HepG2 (cell line): ENCODE measurements around the gene NLRX1. TPM values are rescaled to one million over a fixed set of nuclear protein-coding genes. Genes with fewer than 3 reads are reported as not detected.
"Not testable (repeated sequence)": the region's sequence is repeated elsewhere in the genome, so short reads cannot be mapped to it uniquely, and the experiment has no call there.

Source experiments
- ATAC-seq: fragments of 200-7000 bp; cut with Tn5 transposase; 3 replicates; pipeline ENCODE4 v1.9.1; 2020; ENCODE audit warnings: mild to moderate bottlenecking, moderate library complexity
- BruUV-seq: library from RNA; stranded (reverse); fragments of 400-500 nt; replicated peaks from 2 replicates; lab custom pipeline; 2021; lab: Mats Ljungman, UMichigan
- CTCF ChIA-PET: fragments of 300-600 bp; formaldehyde crosslinking; extraction: SDS; loops from one replicate; lab custom pipeline; 2021; ENCODE audit warnings: low total read pairs, inconsistent platforms, low intra/inter-chr PET ratio; lab: Yijun Ruan, JAX
- POLR2A ChIA-PET: fragments of 350-600 bp; sonication (Branson Sonifier 250); formaldehyde crosslinking; loops from one replicate; lab custom pipeline; 2020; ENCODE audit warnings: antibody characterized with exemption, inconsistent platforms; lab: Yijun Ruan, JAX
- DNase-seq: peaks from one replicate; pipeline ENCODE4 v3.0.0-alpha.2; 2015; ENCODE audit warnings: low spot score
- FAIRE-seq: peaks from 3 replicates; lab custom pipeline; 2011; peaks lifted over from hg19 to GRCh38; lab: Jason Lieb, UNC
- H2AFZ ChIP-seq: one replicate; pipeline ENCODE4 v1.6.1; 2011; ENCODE audit warnings: low read length, inconsistent platforms
- H3K27ac ChIP-seq: fragments of 300-600 bp; 3 replicates; pipeline ENCODE4 v1.8.0; 2011; ENCODE audit warnings: mixed run types, mild to moderate bottlenecking, mixed read lengths, low read length, inconsistent platforms; ENCODE audit not compliant: insufficient read depth; ENCODE audit errors: extremely low read length
- H3K27me3 ChIP-seq, 2 experiments: fragments of 200-600 bp in 1 of 2; 2 replicates in 1 of 2; 3 replicates in 1 of 2; pipeline versions ENCODE4 v1.6.0 to v1.8.0; 2011; ENCODE audit warnings: low read length in 2 of 2, mild to moderate bottlenecking in 2 of 2, moderate library complexity in 2 of 2, inconsistent platforms in 1 of 2; ENCODE audit not compliant: insufficient read depth in 2 of 2, control insufficient read depth in 1 of 2
- H3K36me3 ChIP-seq, 2 experiments: fragments of 200-600 bp in 1 of 2; replicated peaks in 1 of 2; 2 replicates in 1 of 2; 3 replicates in 1 of 2; pipeline versions ENCODE4 v1.5.1 to v1.8.0; 2011; ENCODE audit warnings: low read length in 2 of 2, inconsistent platforms in 1 of 2; ENCODE audit not compliant: insufficient read depth in 2 of 2, control insufficient read depth in 1 of 2
- H3K4me1 ChIP-seq: 2 replicates; pipeline ENCODE4 v1.5.1; 2012; ENCODE audit warnings: low read length, inconsistent platforms; ENCODE audit not compliant: insufficient read depth
- H3K4me2 ChIP-seq: 2 replicates; pipeline ENCODE4 v1.6.0; 2011; ENCODE audit warnings: low read depth, low read length, inconsistent platforms
- H3K4me3 ChIP-seq, 3 experiments: fragments of 200-600 bp in 1 of 3; sonication (generic), shearing (Covaris generic) in 1 of 3; replicated peaks in 1 of 3; 2 replicates each; pipeline ENCODE4 v1.5.1; 2011 to 2016; ENCODE audit warnings: low read length in 3 of 3, inconsistent platforms in 2 of 3, low read depth in 2 of 3, mild to moderate bottlenecking in 2 of 3, control low read depth in 1 of 3, mixed read lengths in 1 of 3; ENCODE audit not compliant: insufficient read depth in 1 of 3
- H3K79me2 ChIP-seq: one replicate; pipeline ENCODE4 v1.6.1; 2011; ENCODE audit warnings: low read length, inconsistent platforms; ENCODE audit not compliant: insufficient read depth
- H3K9ac ChIP-seq: 2 replicates; pipeline ENCODE4 v1.6.0; 2011; ENCODE audit warnings: mild to moderate bottlenecking, low read depth, low read length, inconsistent platforms; ENCODE audit not compliant: insufficient read depth
- H3K9me3 ChIP-seq: 2 replicates; pipeline ENCODE4 v1.5.1; 2012; ENCODE audit warnings: mild to moderate bottlenecking, low read length
- H4K20me1 ChIP-seq: 2 replicates; pipeline ENCODE4 v1.6.0; 2011; ENCODE audit warnings: inconsistent platforms, mild to moderate bottlenecking, low read length, moderate library complexity; ENCODE audit not compliant: insufficient read depth
- FOSL2 ChIP-seq: sonication (generic); formaldehyde crosslinking; IDR thresholded peaks from 2 replicates; pipeline ENCODE4 v1.4.0; 2020; ENCODE audit warnings: missing genetic modification reagents
- FOXA1 ChIP-seq, 2 experiments: fragments of 450-650 bp in 1 of 2; sonication (generic) in 1 of 2; formaldehyde crosslinking in 1 of 2; IDR thresholded peaks; 2 replicates each; pipeline versions ENCODE4 v1.4.0 to v1.6.1; 2016 to 2020; ENCODE audit warnings: missing genetic modification reagents in 1 of 2
- FOXP1 ChIP-seq, 2 experiments: fragments of 450-650 bp in 1 of 2; IDR thresholded peaks; 2 replicates each; pipeline ENCODE4 v1.6.1; 2017 to 2018; ENCODE audit warnings: antibody characterized with exemption in 1 of 2
- HMG20A ChIP-seq: IDR thresholded peaks from 2 replicates; pipeline ENCODE4 v1.6.1; 2016; ENCODE audit warnings: borderline replicate concordance
- HNF4A ChIP-seq: sonication (generic); formaldehyde crosslinking; IDR thresholded peaks from 2 replicates; pipeline ENCODE4 v1.4.0; 2020; ENCODE audit warnings: missing genetic modification reagents
- JUN ChIP-seq: sonication (generic); formaldehyde crosslinking; IDR thresholded peaks from 2 replicates; pipeline ENCODE4 v1.4.0; 2020; ENCODE audit warnings: mild to moderate bottlenecking, missing genetic modification reagents
- KDM2A ChIP-seq: sonication (generic); formaldehyde crosslinking; IDR thresholded peaks from 2 replicates; pipeline ENCODE4 v1.4.0; 2020; ENCODE audit warnings: low read depth, missing genetic modification reagents, borderline replicate concordance
- MIER3 ChIP-seq: IDR thresholded peaks from 2 replicates; pipeline ENCODE4 v1.6.1; 2016; ENCODE audit warnings: missing compliant biosample characterization, borderline replicate concordance
- RCOR2 ChIP-seq: IDR thresholded peaks from 2 replicates; pipeline ENCODE4 v1.6.1; 2016; ENCODE audit warnings: missing biosample characterization, missing genetic modification reagents
- ZKSCAN1 ChIP-seq: fragments of 150-350 bp; IDR thresholded peaks from 2 replicates; pipeline ENCODE4 v1.6.1; 2014; ENCODE audit warnings: low read length
- ZNF205 ChIP-seq: IDR thresholded peaks from 2 replicates; pipeline ENCODE4 v1.6.1; 2018; ENCODE audit warnings: missing biosample characterization, missing genetic modification reagents
- ZNF605 ChIP-seq: sonication (generic); formaldehyde crosslinking; IDR thresholded peaks from 2 replicates; pipeline ENCODE4 v1.8.0; 2022; ENCODE audit warnings: mild to moderate bottlenecking, missing genetic modification reagents
- ZSCAN9 ChIP-seq: IDR thresholded peaks from 2 replicates; pipeline ENCODE4 v1.6.1; 2016; ENCODE audit warnings: borderline replicate concordance
- WGBS: methylation state at CpG from one replicate; pipeline ENCODE4 v1.1.6; 2017; ENCODE audit warnings: low lambda C conversion rate; 5-methylcytosine and 5-hydroxymethylcytosine counted together
- in situ Hi-C: cut with HindIII; loops from 2 replicates; pipeline ENCODE4 v1.10.0; 2017; ENCODE audit warnings: low pct_unique_long_range_greater_than_20kb; ENCODE audit not compliant: extremely low pct_ligation_motif_present
- intact Hi-C: fragments of 100-400 bp; cut with micrococcal nuclease; formaldehyde crosslinking; loops from one replicate; pipeline ENCODE4 v1.10.0; 2022; ENCODE audit not compliant: unreplicated experiment
- polyA plus RNA-seq, 8 experiments: library from polyadenylated mRNA; depleted of rRNA in 3 of 8; stranded (reverse) in 7 of 8; unstranded in 1 of 8; fragments of >200 nt; fragmentation: Illumina TruSeq in 4 of 8; extraction: Trizol in 4 of 8; gene quantifications; 2 replicates each; pipeline versions ENCODE4 v1.2.1 to v1.2.3, GENCODE V29; 2011 to 2016; ENCODE audit warnings: low read depth in 4 of 8, missing spikeins in 1 of 8, mixed read lengths in 1 of 8; ENCODE audit not compliant: insufficient read depth in 1 of 8
- total RNA-seq, 5 experiments: library from RNA; depleted of rRNA; stranded (reverse); fragments of >200 nt; fragmentation: Illumina TruSeq; extraction: Trizol; gene quantifications; 2 replicates each; pipeline ENCODE4 v1.2.3, GENCODE V29; 2016; ENCODE audit warnings: low read depth in 1 of 5
- TF ChIP-seq, protein P1 (sequence below): IDR thresholded peaks from 2 replicates; pipeline ENCODE4 v1.6.1; 2016; ENCODE audit warnings: mild to moderate bottlenecking, missing biosample characterization, missing genetic modification reagents
- TF ChIP-seq, protein P2 (sequence below): sonication (generic); formaldehyde crosslinking; IDR thresholded peaks from 2 replicates; pipeline ENCODE4 v1.8.0; 2022; ENCODE audit warnings: mild to moderate bottlenecking, missing genetic modification reagents; ENCODE audit not compliant: insufficient replicate concordance
- TF ChIP-seq, protein P3 (sequence below): sonication (generic); formaldehyde crosslinking; IDR thresholded peaks from 2 replicates; pipeline ENCODE4 v1.4.0; 2020; ENCODE audit warnings: mild to moderate bottlenecking, missing genetic modification reagents, borderline replicate concordance

Gene NLRX1
- total and polyA plus RNA-seq, 2 of the 13 experiments (the other 11 are each of a cell fraction or from before 2014, with no cell fraction given) = 8.7 to 11.0 TPM

DNA sequence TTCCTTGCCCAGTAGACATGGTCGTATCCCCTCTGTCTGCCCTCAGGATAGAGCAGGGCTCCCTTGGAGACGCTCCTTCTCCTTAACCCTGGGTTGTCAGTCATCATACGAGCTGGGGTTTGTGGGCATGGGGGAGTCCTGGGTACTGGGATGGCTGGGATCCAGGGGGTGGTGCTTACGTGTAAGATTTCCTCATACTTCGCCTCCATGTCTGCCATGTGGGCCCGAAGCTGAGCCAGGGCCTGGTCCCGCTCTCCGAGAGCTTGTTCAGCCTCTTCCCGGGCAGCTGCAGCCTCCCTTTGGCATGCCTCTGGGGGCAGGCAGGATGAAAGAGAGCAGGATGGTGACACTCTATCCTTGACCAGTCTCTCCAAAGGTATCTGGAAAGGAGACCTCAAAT is 22.0 kb downstream of the NLRX1 start (continued):
- TF ChIP-seq, protein P1, sequence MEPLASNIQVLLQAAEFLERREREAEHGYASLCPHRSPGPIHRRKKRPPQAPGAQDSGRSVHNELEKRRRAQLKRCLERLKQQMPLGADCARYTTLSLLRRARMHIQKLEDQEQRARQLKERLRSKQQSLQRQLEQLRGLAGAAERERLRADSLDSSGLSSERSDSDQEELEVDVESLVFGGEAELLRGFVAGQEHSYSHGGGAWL (CRISPR knock-in tag) = no peak
- TF ChIP-seq, all 625 proteins: peak for 0

DNA sequence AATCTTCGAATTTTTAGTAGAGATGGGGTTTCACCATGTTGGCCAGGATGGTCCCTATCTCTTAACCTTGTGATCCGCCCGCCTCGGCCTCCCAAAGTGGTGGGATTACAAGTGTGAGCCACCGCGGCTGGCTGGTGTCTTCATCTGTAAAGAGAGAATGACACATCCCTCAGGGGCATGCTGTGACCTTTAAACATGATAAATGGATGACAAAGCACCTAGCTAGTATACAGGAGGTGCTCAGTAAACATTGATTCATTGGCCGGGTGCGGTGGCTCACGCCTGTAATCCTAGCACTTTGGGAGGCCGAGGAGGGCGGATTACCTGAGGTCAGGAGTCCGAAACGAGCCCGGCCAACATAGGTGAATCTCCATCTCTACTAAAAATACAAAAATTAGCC is 22.7 kb downstream of the NLRX1 start:
- Histone ChIP-seq H3K27me3 (peaks cover 3 to 16% of the 10 kb centered on the region in 2 experiments), H3K4me1 (peaks cover 34% of the 10 kb centered on the region)
- H2AFZ ChIP-seq; H3K36me3 ChIP-seq; H3K27ac ChIP-seq; H3K4me3 ChIP-seq; BruUV-seq; CTCF ChIA-PET; FAIRE-seq; H4K20me1 ChIP-seq; H3K9ac ChIP-seq; H3K9me3 ChIP-seq; H3K79me2 ChIP-seq; H3K4me2 ChIP-seq; intact Hi-C loops; TF ChIP-seq FOXP1, FOXA1 (IDR thresholded peaks at IDR 0.05): not testable (repeated sequence)
- POLR2A ChIA-PET = interaction anchor here (0.9 to 1.2 kb wide), 2 partner anchors 21 to 22 kb away, joined by 3 to 8 read pairs; partner anchors contain the start of gene NLRX1
- in situ Hi-C loops = loop anchor here (10.0 kb wide), 1 partner anchor 284 kb away; no protein-coding TSS in a partner anchor
- DNase-seq (peak; percentile 67), ATAC-seq (peak; percentile 37)
- 1% methylated on average over 14 of the region's 14 CpGs for WGBS
- TF ChIP-seq HMG20A (CRISPR knock-in tag) (peak; percentile 49; the same call in 1 of the 2 replicates), FOXP1 (CRISPR knock-in tag; IDR thresholded peaks at IDR 0.05) (peak; percentile 57), FOXA1 (CRISPR knock-in tag; IDR thresholded peaks at IDR 0.05) (peak; percentile 69; the same call in 1 of the 2 replicates), ZNF205 (CRISPR knock-in tag) (0 out of 2 replicates have a peak, but pooled peaks have one; percentile 70), ZNF605 (peak; percentile 72; the same call in 1 of the 2 replicates), RCOR2 (CRISPR knock-in tag) (peak; percentile 73; the same call in 1 of the 2 replicates), FOSL2 (CRISPR knock-in tag) (peak; percentile 91), KDM2A (0 out of 2 replicates have a peak, but pooled peaks have one; percentile 23), HNF4A (CRISPR knock-in tag) (peak; percentile 31; the same call in 1 of the 2 replicates), JUN (0 out of 2 replicates have a peak, but pooled peaks have one; percentile 20), ZKSCAN1 (0 out of 2 replicates have a peak, but pooled peaks have one; percentile 19), ZSCAN9 (CRISPR knock-in tag) (peak; percentile 43; the same call in 1 of the 2 replicates), MIER3 (CRISPR knock-in tag) (0 out of 2 replicates have a peak, but pooled peaks have one; percentile 34)
- TF ChIP-seq, protein P2, sequence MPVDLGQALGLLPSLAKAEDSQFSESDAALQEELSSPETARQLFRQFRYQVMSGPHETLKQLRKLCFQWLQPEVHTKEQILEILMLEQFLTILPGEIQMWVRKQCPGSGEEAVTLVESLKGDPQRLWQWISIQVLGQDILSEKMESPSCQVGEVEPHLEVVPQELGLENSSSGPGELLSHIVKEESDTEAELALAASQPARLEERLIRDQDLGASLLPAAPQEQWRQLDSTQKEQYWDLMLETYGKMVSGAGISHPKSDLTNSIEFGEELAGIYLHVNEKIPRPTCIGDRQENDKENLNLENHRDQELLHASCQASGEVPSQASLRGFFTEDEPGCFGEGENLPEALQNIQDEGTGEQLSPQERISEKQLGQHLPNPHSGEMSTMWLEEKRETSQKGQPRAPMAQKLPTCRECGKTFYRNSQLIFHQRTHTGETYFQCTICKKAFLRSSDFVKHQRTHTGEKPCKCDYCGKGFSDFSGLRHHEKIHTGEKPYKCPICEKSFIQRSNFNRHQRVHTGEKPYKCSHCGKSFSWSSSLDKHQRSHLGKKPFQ = peak; percentile 92
- TF ChIP-seq, protein P3, sequence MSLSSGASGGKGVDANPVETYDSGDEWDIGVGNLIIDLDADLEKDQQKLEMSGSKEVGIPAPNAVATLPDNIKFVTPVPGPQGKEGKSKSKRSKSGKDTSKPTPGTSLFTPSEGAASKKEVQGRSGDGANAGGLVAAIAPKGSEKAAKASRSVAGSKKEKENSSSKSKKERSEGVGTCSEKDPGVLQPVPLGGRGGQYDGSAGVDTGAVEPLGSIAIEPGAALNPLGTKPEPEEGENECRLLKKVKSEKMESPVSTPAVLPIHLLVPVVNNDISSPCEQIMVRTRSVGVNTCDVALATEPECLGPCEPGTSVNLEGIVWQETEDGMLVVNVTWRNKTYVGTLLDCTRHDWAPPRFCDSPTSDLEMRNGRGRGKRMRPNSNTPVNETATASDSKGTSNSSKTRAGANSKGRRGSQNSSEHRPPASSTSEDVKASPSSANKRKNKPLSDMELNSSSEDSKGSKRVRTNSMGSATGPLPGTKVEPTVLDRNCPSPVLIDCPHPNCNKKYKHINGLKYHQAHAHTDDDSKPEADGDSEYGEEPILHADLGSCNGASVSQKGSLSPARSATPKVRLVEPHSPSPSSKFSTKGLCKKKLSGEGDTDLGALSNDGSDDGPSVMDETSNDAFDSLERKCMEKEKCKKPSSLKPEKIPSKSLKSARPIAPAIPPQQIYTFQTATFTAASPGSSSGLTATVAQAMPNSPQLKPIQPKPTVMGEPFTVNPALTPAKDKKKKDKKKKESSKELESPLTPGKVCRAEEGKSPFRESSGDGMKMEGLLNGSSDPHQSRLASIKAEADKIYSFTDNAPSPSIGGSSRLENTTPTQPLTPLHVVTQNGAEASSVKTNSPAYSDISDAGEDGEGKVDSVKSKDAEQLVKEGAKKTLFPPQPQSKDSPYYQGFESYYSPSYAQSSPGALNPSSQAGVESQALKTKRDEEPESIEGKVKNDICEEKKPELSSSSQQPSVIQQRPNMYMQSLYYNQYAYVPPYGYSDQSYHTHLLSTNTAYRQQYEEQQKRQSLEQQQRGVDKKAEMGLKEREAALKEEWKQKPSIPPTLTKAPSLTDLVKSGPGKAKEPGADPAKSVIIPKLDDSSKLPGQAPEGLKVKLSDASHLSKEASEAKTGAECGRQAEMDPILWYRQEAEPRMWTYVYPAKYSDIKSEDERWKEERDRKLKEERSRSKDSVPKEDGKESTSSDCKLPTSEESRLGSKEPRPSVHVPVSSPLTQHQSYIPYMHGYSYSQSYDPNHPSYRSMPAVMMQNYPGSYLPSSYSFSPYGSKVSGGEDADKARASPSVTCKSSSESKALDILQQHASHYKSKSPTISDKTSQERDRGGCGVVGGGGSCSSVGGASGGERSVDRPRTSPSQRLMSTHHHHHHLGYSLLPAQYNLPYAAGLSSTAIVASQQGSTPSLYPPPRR (CRISPR knock-in tag) = peak; percentile 40; the same call in 1 of the 2 replicates
